GM12873 (cell line): Measurements from ENCODE around the gene SMTNL1.

Source experiments
- CTCF ChIP-seq: IDR thresholded peaks from 2 replicates; pipeline ENCODE4 v1.5.1; 2012; ENCODE audit warnings: low read depth, mild to moderate bottlenecking, moderate library complexity, low read length, control low read depth; ENCODE audit not compliant: insufficient read depth; ENCODE audit errors: missing control alignments

Gene SMTNL1

GRCh38 chr11:57536947-57537619 is at the start of gene SMTNL1:
TSS of gene SMTNL1 (plus strand) at chr11:57537595. CDS start at chr11:57542643, 5,048 bp downstream.
- no peak for TF ChIP-seq CTCF

GRCh38 chr11:57487920-57488659 is 49.3 kb upstream of the SMTNL1 start:
- TF ChIP-seq CTCF: no peak

GRCh38 chr11:57490456-57491248 is 46.7 kb upstream of the SMTNL1 start:
- TF ChIP-seq CTCF: no peak

- TF ChIP-seq CTCF: peak; percentile 89
These were observed 45.9 kb upstream of the SMTNL1 start for GRCh38 chr11:57491371-57492061.

- TF ChIP-seq CTCF: peak; percentile 98
These were observed 43.6 kb upstream of the SMTNL1 start for GRCh38 chr11:57493507-57494503.

- TF ChIP-seq CTCF: no peak
These were observed 41.1 kb upstream of the SMTNL1 start for GRCh38 chr11:57496109-57496820.
